Measurements from ENCODE around the gene BANP. TPM values are rescaled to one million over a fixed set of nuclear protein-coding genes. Genes with fewer than 3 reads are reported as not detected.

Gene BANP
- total and polyA plus RNA-seq, 2 donors (not counting 3 experiments of a cell fraction or from before 2014, with no cell fraction given): 22.4 to 33.8 TPM

GRCh38 chr16:88084881-88085280 lies 133.6 kb downstream of the BANP start:
- H3K36me3 ChIP-seq (ENCODE audit: control insufficient read depth in 2 of 2, extremely low read depth in 1 of 2, insufficient read depth in 2 of 2, low read length in 2 of 2): no peaks in the 10 kb centered on the region
- dilution Hi-C loops (cut with MboI; ENCODE audit: extremely low pct_ligation_motif_present, low sequenced_read_pairs): no loop called here
- H3K4me2 ChIP-seq (ENCODE audit: insufficient read depth, low read length): no peak overlapping the region
- CTCF ChIA-PET: interaction anchor here (1.7 kb wide), 1 partner anchor 34 kb away, joined by 4 read pairs; no protein-coding TSS in a partner anchor
- no peak for TF ChIP-seq MYC (IDR thresholded peaks at IDR 0.05; ENCODE audit: low read depth, low read length)
- no peak for TF ChIP-seq CTCF (IDR thresholded peaks at IDR 0.05; ENCODE audit: extremely low read depth in 1 of 2, insufficient read depth in 1 of 2, low read depth in 1 of 2, low read length in 2 of 2)
- no peak for TF ChIP-seq MAX (IDR thresholded peaks at IDR 0.05; ENCODE audit: insufficient read depth, insufficient read length)
- no peak for TF ChIP-seq POLR2AphosphoS5 (IDR thresholded peaks at IDR 0.05; ENCODE audit: insufficient read depth, low read depth, low read length)
- no peak for TF ChIP-seq JUN (IDR thresholded peaks at IDR 0.05; ENCODE audit: borderline replicate concordance, insufficient read depth, insufficient read length, low read depth)
- no peak for TF ChIP-seq EZH2 (IDR thresholded peaks at IDR 0.05; ENCODE audit: borderline replicate concordance, low read depth, low read length, severe bottlenecking)
- TF ChIP-seq FOS (IDR thresholded peaks at IDR 0.05; ENCODE audit: borderline replicate concordance, insufficient read depth, low read length): no peak
- no peak for TF ChIP-seq GATA2 (IDR thresholded peaks at IDR 0.05; ENCODE audit: insufficient read depth, insufficient read length, low read depth, low read length)
- TF ChIP-seq POLR2A (IDR thresholded peaks at IDR 0.05; ENCODE audit: low read depth, low read length): no peak
- H3K9ac ChIP-seq (replicated peaks; ENCODE audit: extremely low read depth, insufficient read depth, low read length): no peak overlapping the region
- BruUV-seq (replicated peaks): no TSS peak
- POLR2A ChIA-PET: no interaction called here
- no peak overlapping the region for H3K27ac ChIP-seq (ENCODE audit: insufficient read depth, low read depth, low read length)
- no peak overlapping the region for H2AFZ ChIP-seq (ENCODE audit: low read depth, low read length)
- H3K4me1 ChIP-seq (ENCODE audit: control insufficient read depth, extremely low read depth, insufficient read depth, low read length): no peaks in the 10 kb centered on the region
- H3K79me2 ChIP-seq (ENCODE audit: control insufficient read depth, insufficient read depth, low read length): no peaks in the 10 kb centered on the region
- FAIRE-seq (no peak), DNase-seq (ENCODE audit: low read depth, low spot score) (no peak)
- H3K9me1 ChIP-seq (replicated peaks; ENCODE audit: control insufficient read depth, extremely low read depth, insufficient read depth, low read length): no peaks in the 10 kb centered on the region
- intact Hi-C loops (cut with micrococcal nuclease): no loop called here
- H3K9me3 ChIP-seq (replicated peaks; ENCODE audit: control insufficient read depth, insufficient read depth, low read length): no peaks in the 10 kb centered on the region
- no peaks in the 10 kb centered on the region for H3K27me3 ChIP-seq (ENCODE audit: control insufficient read depth in 2 of 2, insufficient read depth in 2 of 2, low read length in 2 of 2)
- H4K20me1 ChIP-seq (replicated peaks; ENCODE audit: control insufficient read depth, extremely low read depth, insufficient read depth, low read length): no peaks in the 10 kb centered on the region
- no peak overlapping the region for H3K4me3 ChIP-seq (replicated peaks in 1 of 3; ENCODE audit: insufficient read depth in 1 of 3, low read depth in 1 of 3, low read length in 3 of 3)

Data from endothelial cell of umbilical vein (primary cell).